Motor neuron (in vitro differentiated cells): ENCODE data around the gene SIX2. TPM values are rescaled to one million over a fixed set of nuclear protein-coding genes. Genes with fewer than 3 reads are reported as not detected.
A peak's percentile ranks its signal among the peaks of the same experiment; 100 is the strongest.
"Not testable (repeated sequence)": the region's sequence is repeated elsewhere in the genome, so short reads cannot be mapped to it uniquely, and the experiment has no call there.

ENCODE experiments used
- ATAC-seq, 8 experiments: fragments of 200-7000 bp; cut with Tn5 transposase; replicated peaks in 6 of 8; 2 replicates each; pipeline ENCODE4 v1.8.0; 2021; ENCODE audit warnings: mild to moderate bottlenecking in 8 of 8, moderate library complexity in 8 of 8
- H3K27ac ChIP-seq, 2 donors: fragments of 250-450 bp; sonication (Bioruptor Pico); 2 replicates each; pipeline ENCODE4 v1.9.0; 2021; ENCODE audit warnings: antibody characterized with exemption in 2 of 2, mild to moderate bottlenecking in 2 of 2, moderate library complexity in 1 of 2
- H3K4me1 ChIP-seq, 2 donors: fragments of 250-450 bp; sonication (Bioruptor Pico); replicated peaks in 1 of 2; 2 replicates each; pipeline ENCODE4 v1.6.1; 2021; ENCODE audit warnings: antibody characterized with exemption in 2 of 2, mild to moderate bottlenecking in 2 of 2, moderate library complexity in 1 of 2
- H3K4me3 ChIP-seq, 5 donors: fragments of 250-450 bp; sonication (Bioruptor Pico); 2 replicates each; pipeline ENCODE4 v1.9.0; 2021; ENCODE audit warnings: antibody characterized with exemption in 5 of 5, mild to moderate bottlenecking in 5 of 5, moderate library complexity in 4 of 5
- WGBS, 10 experiments: fragments of 450-650 bp; shearing (Covaris generic); methylation state at CpG; one replicate each; pipeline ENCODE4 v1.0.0; 2022; 5-methylcytosine and 5-hydroxymethylcytosine counted together
- in situ Hi-C, 9 experiments: fragments of 400-800 bp; cut with MboI; loops; one replicate each; pipeline ENCODE4 v1.15.0; 2021; ENCODE audit warnings: low sequenced_read_pairs in 9 of 9, low pct_unique_long_range_greater_than_20kb in 2 of 9; ENCODE audit not compliant: unreplicated experiment in 9 of 9
- total RNA-seq, 8 experiments: library from RNA; unstranded; fragments of 300-600 nt; gene quantifications; 2 replicates each; pipeline versions ENCODE4 v1.2.3 to v1.2.4, GENCODE V29; 2022

Gene SIX2
- total RNA-seq, 8 experiments from 2014 or later = 0.05 to 6.7 (median 1.3) TPM; not detected in 2

GRCh38 chr2:45038861-45039260 lies 29.6 kb upstream of the SIX2 start:
- H3K27ac ChIP-seq, H3K4me3 ChIP-seq, in situ Hi-C loops, ATAC-seq, H3K4me1 ChIP-seq: not testable (repeated sequence)
- 19 to 100% (median 80%) methylated on average over 1 to 3 of the region's 5 CpGs; no CpG with 5 or more reads in 3 of the 10 experiments for WGBS, 10 experiments

- ATAC-seq = no peak
- in situ Hi-C loops = no loop called here
- H3K4me1 ChIP-seq = no peaks in the 10 kb centered on the region
- WGBS, 10 experiments = 83 to 100% (median 90%) methylated on average over 1 to 4 of the region's 4 CpGs; no CpG with 5 or more reads in 3 of the 10 experiments
- H3K27ac ChIP-seq = no peak overlapping the region
- no peak overlapping the region for H3K4me3 ChIP-seq
Measured at GRCh38 chr2:45033302-45033701, 24.1 kb upstream of the SIX2 start.

- WGBS, 10 experiments = 40 to 100% (median 80%) methylated on average over 1 of the region's 3 CpGs; no CpG with 5 or more reads in 7 of the 10 experiments
- no peak overlapping the region for H3K27ac ChIP-seq
- H3K4me3 ChIP-seq = no peak overlapping the region
- in situ Hi-C loops = no loop called here
- H3K4me1 ChIP-seq = no peaks in the 10 kb centered on the region
- no peak for ATAC-seq
Measured at GRCh38 chr2:45031028-45031427, 21.8 kb upstream of the SIX2 start.

- Histone ChIP-seq H3K4me3 (no peak overlapping the region), H3K4me1 (no peaks in the 10 kb centered on the region), H3K27ac (no peak overlapping the region)
- in situ Hi-C loops = no loop called here
- ATAC-seq = no peak
- WGBS, 10 experiments = 63 to 100% (median 85%) methylated on average over 1 to 4 of the region's 4 CpGs
Measured at GRCh38 chr2:45030553-45030952, 21.3 kb upstream of the SIX2 start.

- WGBS, 10 experiments = 20 to 73% (median 45%) methylated on average over 1 to 6 of the region's 6 CpGs; no CpG with 5 or more reads in 2 of the 10 experiments
- no peak for ATAC-seq
Measured at GRCh38 chr2:45029215-45029614, 20.0 kb upstream of the SIX2 start.

GRCh38 chr2:45028276-45028675 lies 19.0 kb upstream of the SIX2 start:
- Histone ChIP-seq H3K27ac (no peak overlapping the region), H3K4me1 (no peaks in the 10 kb centered on the region), H3K4me3 (no peak overlapping the region)
- in situ Hi-C loops = no loop called here
- ATAC-seq = no peak
- 88 to 100% (median 100%) methylated on average over 1 of the region's 1 CpG; no CpG with 5 or more reads in 7 of the 10 experiments for WGBS, 10 experiments

More at GRCh38 chr2:45029215-45029614, 20.0 kb upstream of the SIX2 start:
- in situ Hi-C loops = no loop called here
- no peaks in the 10 kb centered on the region for H3K4me1 ChIP-seq
- H3K4me3 ChIP-seq = no peak overlapping the region
- no peak overlapping the region for H3K27ac ChIP-seq

- no peaks in the 10 kb centered on the region for H3K4me1 ChIP-seq
Measured at GRCh38 chr2:45026924-45027450, 17.7 kb upstream of the SIX2 start.

GRCh38 chr2:45024600-45025291 lies 15.5 kb upstream of the SIX2 start:
- peak in 7 of 8 experiments; percentile 27 to 99 (median 69) for ATAC-seq
- H3K27ac ChIP-seq = no peak overlapping the region

More at GRCh38 chr2:45026924-45027450, 17.7 kb upstream of the SIX2 start:
- H3K4me3 ChIP-seq = no peak overlapping the region
- 45 to 100% (median 80%) methylated on average over 1 to 4 of the region's 4 CpGs; no CpG with 5 or more reads in 3 of the 10 experiments for WGBS, 10 experiments
- in situ Hi-C loops = no loop called here
- H3K27ac ChIP-seq = no peak overlapping the region
- no peak for ATAC-seq

GRCh38 chr2:45024097-45024496 lies 14.8 kb upstream of the SIX2 start:
- no peak overlapping the region for H3K4me3 ChIP-seq
- ATAC-seq = no peak
- H3K4me1 ChIP-seq = no peaks in the 10 kb centered on the region
- in situ Hi-C loops = no loop called here
- WGBS, 10 experiments = 60 to 93% (median 83%) methylated on average over 1 to 3 of the region's 5 CpGs; no CpG with 5 or more reads in 5 of the 10 experiments
- no peak overlapping the region for H3K27ac ChIP-seq

More at GRCh38 chr2:45024600-45025291, 15.5 kb upstream of the SIX2 start:
- H3K4me1 ChIP-seq = no peaks in the 10 kb centered on the region
- in situ Hi-C loops = no loop called here
- 0 to 80% (median 62%) methylated on average over 1 to 5 of the region's 7 CpGs; no CpG with 5 or more reads in 4 of the 10 experiments for WGBS, 10 experiments
- no peak overlapping the region for H3K4me3 ChIP-seq

GRCh38 chr2:45020439-45020838 lies 11.2 kb upstream of the SIX2 start:
- no peak for ATAC-seq
- WGBS, 10 experiments = 0 to 100% (median 75%) methylated on average over 1 to 3 of the region's 3 CpGs; no CpG with 5 or more reads in 3 of the 10 experiments

GRCh38 chr2:45018023-45018422 lies 8.8 kb upstream of the SIX2 start:
- peaks cover 4 to 8% of the 10 kb centered on the region in 2 donors for H3K4me1 ChIP-seq
- 0 to 63% (median 40%) methylated on average over 1 of the region's 1 CpG; no CpG with 5 or more reads in 4 of the 10 experiments for WGBS, 10 experiments
- H3K4me3 ChIP-seq = no peak overlapping the region
- no peak for ATAC-seq
- no peak overlapping the region for H3K27ac ChIP-seq
- in situ Hi-C loops = no loop called here

More at GRCh38 chr2:45020439-45020838, 11.2 kb upstream of the SIX2 start:
- Histone ChIP-seq H3K4me1 (no peaks in the 10 kb centered on the region), H3K27ac (no peak overlapping the region), H3K4me3 (no peak overlapping the region)
- in situ Hi-C loops = no loop called here

GRCh38 chr2:45014831-45015230 lies 5.6 kb upstream of the SIX2 start:
- 60 to 85% (median 72%) methylated on average over 1 to 7 of the region's 7 CpGs for WGBS, 10 experiments
- H3K27ac ChIP-seq = no peak overlapping the region
- peaks cover 4 to 14% of the 10 kb centered on the region in 2 donors for H3K4me1 ChIP-seq
- H3K4me3 ChIP-seq = no peak overlapping the region
- ATAC-seq = no peak
- in situ Hi-C loops = no loop called here

- peak overlapping the region in 2 of 5 donors; percentile 16 to 23 for H3K4me3 ChIP-seq
- peak; percentile 0 to 30 (median 18) for ATAC-seq
- peaks cover 4 to 14% of the 10 kb centered on the region in 2 donors for H3K4me1 ChIP-seq
- H3K27ac ChIP-seq = no peak overlapping the region
- WGBS, 10 experiments = 6 to 50% (median 20%) methylated on average over 1 to 3 of the region's 57 CpGs; no CpG with 5 or more reads in 7 of the 10 experiments
- in situ Hi-C loops = no loop called here
Measured at GRCh38 chr2:45014016-45014702, 4.9 kb upstream of the SIX2 start.
